Measurements from ENCODE around the gene COLEC11.
"Not testable (repeated sequence)": the region's sequence is repeated elsewhere in the genome, so short reads cannot be mapped to it uniquely, and the experiment has no call there.

COLEC11 gene

DNA sequence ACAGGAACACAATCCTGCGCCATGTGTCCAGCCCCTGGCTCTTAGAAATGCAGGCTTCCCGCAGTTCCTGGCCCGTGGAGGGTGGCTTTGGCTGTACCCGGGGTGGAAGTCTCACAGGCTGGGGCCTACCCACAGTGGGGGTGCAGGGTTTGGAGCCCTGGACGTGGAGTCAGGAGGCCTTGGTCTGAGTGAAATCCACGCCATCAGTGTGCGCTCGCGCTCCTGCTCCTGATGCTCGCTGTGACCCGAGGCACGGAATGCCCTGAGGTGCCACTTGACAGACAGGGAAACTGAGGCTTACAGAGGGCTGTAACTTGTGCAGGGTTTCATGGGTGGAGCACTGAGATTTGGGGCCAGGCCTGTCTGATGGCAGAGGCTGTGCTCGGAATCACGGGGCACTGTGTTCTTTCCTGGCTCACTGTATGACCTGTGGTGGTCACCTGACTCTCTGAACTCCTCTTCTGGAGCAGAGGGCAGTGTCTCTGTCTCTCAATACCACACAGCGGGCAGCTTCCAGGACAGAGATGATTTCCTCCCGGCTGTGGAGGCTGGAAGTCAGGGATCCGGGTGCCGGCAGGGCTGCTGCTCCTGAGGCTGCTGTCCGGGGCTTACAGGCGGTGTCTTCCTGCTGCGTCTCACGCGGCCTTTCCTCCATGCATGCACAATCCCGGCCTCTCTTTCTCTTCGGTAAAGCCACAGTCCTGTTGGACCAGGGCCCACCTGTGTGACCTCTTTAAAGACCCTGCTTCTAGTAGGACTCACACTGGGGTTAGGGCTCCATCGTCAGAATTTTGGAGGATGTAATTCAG, 37.1 kb downstream of the COLEC11 start:
- TF ChIP-seq, protein P1, sequence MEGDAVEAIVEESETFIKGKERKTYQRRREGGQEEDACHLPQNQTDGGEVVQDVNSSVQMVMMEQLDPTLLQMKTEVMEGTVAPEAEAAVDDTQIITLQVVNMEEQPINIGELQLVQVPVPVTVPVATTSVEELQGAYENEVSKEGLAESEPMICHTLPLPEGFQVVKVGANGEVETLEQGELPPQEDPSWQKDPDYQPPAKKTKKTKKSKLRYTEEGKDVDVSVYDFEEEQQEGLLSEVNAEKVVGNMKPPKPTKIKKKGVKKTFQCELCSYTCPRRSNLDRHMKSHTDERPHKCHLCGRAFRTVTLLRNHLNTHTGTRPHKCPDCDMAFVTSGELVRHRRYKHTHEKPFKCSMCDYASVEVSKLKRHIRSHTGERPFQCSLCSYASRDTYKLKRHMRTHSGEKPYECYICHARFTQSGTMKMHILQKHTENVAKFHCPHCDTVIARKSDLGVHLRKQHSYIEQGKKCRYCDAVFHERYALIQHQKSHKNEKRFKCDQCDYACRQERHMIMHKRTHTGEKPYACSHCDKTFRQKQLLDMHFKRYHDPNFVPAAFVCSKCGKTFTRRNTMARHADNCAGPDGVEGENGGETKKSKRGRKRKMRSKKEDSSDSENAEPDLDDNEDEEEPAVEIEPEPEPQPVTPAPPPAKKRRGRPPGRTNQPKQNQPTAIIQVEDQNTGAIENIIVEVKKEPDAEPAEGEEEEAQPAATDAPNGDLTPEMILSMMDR (IDR thresholded peaks at IDR 0.05; ENCODE audit: low read depth, low read length, missing control alignments) = no peak
- no peak overlapping the region for H3K4me3 ChIP-seq (ENCODE audit: low read depth, low read length)
- no peak for DNase-seq (ENCODE audit: low read depth)

DNA sequence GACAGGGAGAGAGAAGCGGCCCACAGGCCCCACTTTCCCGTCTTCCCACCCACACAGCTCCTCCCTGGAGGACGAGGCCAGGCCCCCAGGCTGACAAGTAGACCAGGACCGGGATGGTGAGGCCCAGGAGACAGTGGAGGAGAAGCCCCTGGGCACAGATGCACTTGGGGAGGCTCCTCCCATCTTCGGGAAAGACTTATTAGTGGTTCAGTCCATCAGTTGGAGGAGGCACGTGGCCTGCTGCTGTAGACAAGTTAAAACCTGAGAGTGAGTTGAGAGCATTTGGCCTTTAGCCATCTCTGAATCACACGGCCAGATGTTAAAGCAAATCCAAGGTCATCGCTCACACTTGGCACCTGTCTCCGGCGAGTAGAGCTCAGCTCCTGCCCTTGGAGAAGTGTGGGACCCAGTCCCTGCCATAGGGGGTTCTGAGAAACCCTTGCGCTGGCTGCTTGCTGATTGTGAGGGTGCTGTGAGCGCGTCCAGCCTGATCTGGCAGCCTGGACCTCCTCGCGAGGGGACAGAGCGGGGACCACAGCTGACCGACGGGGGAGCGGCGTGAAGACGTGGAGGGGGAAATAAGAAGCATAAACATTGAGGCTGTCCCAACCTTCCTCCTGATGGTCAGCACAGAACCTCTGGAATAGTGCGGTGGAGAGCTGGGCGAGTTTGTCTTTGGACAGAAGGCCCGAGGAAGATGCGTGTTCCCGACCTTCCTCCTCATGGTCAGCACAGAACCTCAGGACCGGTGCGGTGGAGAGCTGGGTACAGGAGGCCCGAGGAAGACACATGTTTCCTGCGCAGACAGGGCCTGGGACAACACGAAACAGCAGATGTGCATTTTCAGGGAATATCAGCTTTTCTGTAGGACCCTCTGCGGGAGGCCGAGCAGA, 38.4 kb downstream of the COLEC11 start:
- no peak for DNase-seq (ENCODE audit: low read depth)
- TF ChIP-seq, protein P1 (IDR thresholded peaks at IDR 0.05; ENCODE audit: low read depth, low read length, missing control alignments) = no peak

DNA sequence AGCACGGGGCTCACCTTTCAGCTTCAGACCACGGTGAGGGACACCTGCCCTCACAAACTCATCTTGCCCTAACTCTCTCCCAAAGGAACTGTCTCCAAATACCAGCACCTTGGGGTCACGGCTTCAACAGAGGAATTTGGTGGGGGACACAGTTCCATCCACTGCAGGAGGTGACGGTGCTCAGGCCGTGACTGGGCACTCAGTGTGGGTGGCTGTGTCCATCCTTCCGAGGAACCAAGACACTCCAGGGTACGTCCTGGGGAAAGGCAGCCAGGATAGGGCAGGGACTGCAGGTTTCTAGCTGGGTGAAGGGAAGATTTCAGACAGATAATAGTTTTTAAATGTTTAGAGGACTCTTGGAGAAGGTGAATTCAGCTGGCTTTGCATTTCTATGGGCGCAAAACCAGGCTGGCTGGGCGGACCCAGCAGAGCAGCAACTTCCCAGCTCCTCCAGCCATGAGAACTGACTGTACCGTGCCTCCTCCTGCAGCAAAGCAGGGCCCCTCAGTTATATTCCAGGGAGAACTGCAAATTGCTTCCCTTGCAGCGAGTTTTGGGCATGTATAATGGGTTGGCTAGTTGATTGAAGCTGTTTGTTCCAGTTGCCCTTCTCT, 39.2 kb downstream of the COLEC11 start:
- no peak overlapping the region for H3K4me3 ChIP-seq (ENCODE audit: low read depth, low read length)
- no peak for DNase-seq (ENCODE audit: low read depth)
- TF ChIP-seq, protein P1 (IDR thresholded peaks at IDR 0.05; ENCODE audit: low read depth, low read length, missing control alignments) = no peak

More for the DNA sequence above, 38.4 kb downstream of the COLEC11 start:
- no peak overlapping the region for H3K4me3 ChIP-seq (ENCODE audit: low read depth, low read length)

DNA sequence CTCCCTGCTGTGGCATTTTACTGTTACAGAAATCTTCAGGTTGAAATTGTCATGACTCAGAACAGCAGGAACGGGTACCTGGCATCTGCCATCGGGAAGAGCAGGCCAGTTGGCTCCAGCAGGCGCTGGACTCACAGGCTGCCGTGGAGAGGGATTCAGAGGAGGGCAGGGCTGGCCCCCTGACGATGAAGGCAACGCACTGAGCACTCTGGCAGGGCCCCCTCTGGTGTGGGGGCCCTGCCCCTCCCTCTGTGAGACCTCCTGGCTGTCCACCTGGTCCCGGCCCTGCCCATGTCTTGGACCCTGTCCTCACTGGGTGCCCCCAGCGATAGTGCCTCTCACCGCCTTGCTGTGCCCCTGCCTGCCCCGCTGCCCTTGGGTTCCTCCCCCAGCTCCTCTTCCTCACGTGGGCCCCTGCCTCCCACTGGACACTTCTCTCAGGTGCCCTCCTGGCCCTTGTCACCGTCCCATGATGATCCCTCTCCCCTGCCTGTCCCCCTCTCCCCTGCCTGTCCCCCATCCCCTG, 39.7 kb downstream of the COLEC11 start:
- TF ChIP-seq, protein P1 (IDR thresholded peaks at IDR 0.05; ENCODE audit: low read depth, low read length, missing control alignments) = no peak
- H3K4me3 ChIP-seq (ENCODE audit: low read depth, low read length) = no peak overlapping the region
- DNase-seq (ENCODE audit: low read depth) = no peak

DNA sequence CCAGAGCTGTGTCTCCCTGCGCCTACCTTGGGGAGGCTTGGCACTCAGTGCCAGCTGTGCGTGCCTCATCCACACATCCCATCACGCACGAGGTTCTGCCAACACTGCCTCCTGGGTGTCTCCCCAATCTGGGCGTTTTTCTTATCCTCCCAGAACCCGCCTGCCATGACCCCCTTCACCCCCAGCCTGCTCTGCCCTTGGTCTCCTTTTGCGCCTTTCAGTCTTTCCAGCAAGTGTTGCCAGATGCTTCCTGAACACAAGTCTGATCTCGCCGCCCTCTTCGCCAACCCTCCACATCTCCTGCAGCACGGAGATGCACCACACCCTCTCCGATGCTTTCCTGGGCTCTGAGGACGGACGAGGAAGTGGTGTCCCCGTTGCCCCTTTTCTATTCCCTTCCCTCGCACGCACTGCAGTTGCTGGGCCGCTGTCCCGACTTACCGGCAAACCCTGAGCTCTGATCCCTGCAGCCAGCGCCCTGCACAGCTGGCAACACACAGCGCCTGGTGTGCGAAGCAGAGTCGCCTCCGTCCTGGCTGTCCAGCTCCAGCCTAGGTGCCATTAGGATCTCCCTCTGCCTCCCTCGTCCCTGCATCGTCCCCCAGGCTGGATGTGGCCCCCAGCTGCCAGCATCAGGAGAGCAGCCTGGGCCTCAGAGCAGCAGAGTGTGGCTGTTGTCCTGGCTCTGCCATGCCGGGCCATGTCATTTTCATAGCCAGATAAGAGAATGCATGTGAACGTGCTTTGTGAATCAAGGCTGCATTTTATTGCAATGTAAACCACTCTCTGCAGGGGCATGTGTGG, 40.5 kb downstream of the COLEC11 start:
- no peak for DNase-seq (ENCODE audit: low read depth)
- no peak overlapping the region for H3K4me3 ChIP-seq (ENCODE audit: low read depth, low read length)
- TF ChIP-seq, protein P1 (IDR thresholded peaks at IDR 0.05; ENCODE audit: low read depth, low read length, missing control alignments) = no peak

DNA sequence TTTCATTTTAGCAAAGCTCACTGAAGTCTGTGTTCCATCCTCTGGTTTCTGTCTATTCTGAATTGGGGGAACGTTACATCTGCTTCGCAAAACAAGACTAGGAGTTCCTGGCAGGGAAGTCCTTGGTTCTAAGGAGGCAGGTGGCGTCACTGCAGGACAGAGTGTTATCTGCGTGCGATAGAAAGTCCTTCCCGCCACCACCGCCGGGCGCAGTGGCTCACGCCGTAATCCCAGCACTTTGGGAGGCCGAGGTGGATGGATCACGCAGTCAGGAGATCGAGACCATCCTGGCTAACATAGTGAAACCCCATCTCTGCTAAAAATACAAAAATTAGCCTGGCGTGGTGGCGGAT, 41.0 kb downstream of the COLEC11 start:
- not testable (repeated sequence) for H3K4me3 ChIP-seq (ENCODE audit: low read depth, low read length); DNase-seq (ENCODE audit: low read depth)

Measured in GM12864 (cell line).